Medulla oblongata (tissue), 1 donor: ENCODE data around the gene STRN3.
"Not testable (repeated sequence)": the region's sequence is repeated elsewhere in the genome, so short reads cannot be mapped to it uniquely, and the experiment has no call there.

Experiments
- DNase-seq: peaks from one replicate; pipeline ENCODE4 v3.0.0-alpha.2; 2015; ENCODE audit errors: extremely low spot score

The STRN3 gene

GRCh38 chr14:31026077-31026449 is at the start of gene STRN3:
STRN3 (minus strand) TSS chr14:31026379; CDS start chr14:31026185, 194 bp downstream.
- no peak for DNase-seq

- no peak for DNase-seq
Measured at GRCh38 chr14:31075144-31075543, 49.0 kb upstream of the STRN3 start.

GRCh38 chr14:31071151-31071550 is 45.0 kb upstream of the STRN3 start:
- no peak for DNase-seq

GRCh38 chr14:31070431-31070830 is 44.3 kb upstream of the STRN3 start:
- no peak for DNase-seq

GRCh38 chr14:31069343-31069742 is 43.2 kb upstream of the STRN3 start:
- no peak for DNase-seq

GRCh38 chr14:31068235-31068634 is 42.1 kb upstream of the STRN3 start:
- DNase-seq: no peak

- DNase-seq: not testable (repeated sequence)
Measured at GRCh38 chr14:31062908-31063307, 36.7 kb upstream of the STRN3 start.

GRCh38 chr14:31060253-31060875 is 34.2 kb upstream of the STRN3 start:
- no peak for DNase-seq

- no peak for DNase-seq
Measured at GRCh38 chr14:31059152-31059924, 33.2 kb upstream of the STRN3 start.

GRCh38 chr14:31057701-31058364 is 31.7 kb upstream of the STRN3 start:
- DNase-seq: no peak

GRCh38 chr14:31057035-31057434 is 30.9 kb upstream of the STRN3 start:
- no peak for DNase-seq

- DNase-seq: peak; percentile 12
Measured at GRCh38 chr14:31052905-31053586, 26.9 kb upstream of the STRN3 start.

GRCh38 chr14:31051511-31051910 is 25.3 kb upstream of the STRN3 start:
- DNase-seq: no peak

- DNase-seq: no peak
Measured at GRCh38 chr14:31051023-31051422, 24.8 kb upstream of the STRN3 start.

GRCh38 chr14:31047503-31047902 is 21.3 kb upstream of the STRN3 start:
- no peak for DNase-seq

- DNase-seq: no peak
Measured at GRCh38 chr14:31045501-31046080, 19.4 kb upstream of the STRN3 start.

GRCh38 chr14:31043379-31043778 is 17.2 kb upstream of the STRN3 start:
- DNase-seq: no peak

- not testable (repeated sequence) for DNase-seq
Measured at GRCh38 chr14:31042893-31043292, 16.7 kb upstream of the STRN3 start.

- DNase-seq: no peak
Measured at GRCh38 chr14:31042300-31042699, 16.1 kb upstream of the STRN3 start.

- DNase-seq: no peak
Measured at GRCh38 chr14:31038521-31039166, 12.5 kb upstream of the STRN3 start.

- no peak for DNase-seq
Measured at GRCh38 chr14:31037709-31038221, 11.6 kb upstream of the STRN3 start.
